GM19193 (cell line): Measurements from ENCODE around the gene PAFAH1B2.
A peak's percentile ranks its signal among the peaks of the same experiment; 100 is the strongest.

ENCODE experiments used
- POLR2A ChIP-seq: IDR thresholded peaks from 4 replicates; pipeline ENCODE4 v1.6.1; 2011; ENCODE audit not compliant: insufficient read depth, insufficient read length; ENCODE audit errors: extremely low read depth

The PAFAH1B2 gene

GRCh38 chr11:117160826-117161225 is 16.7 kb downstream of the PAFAH1B2 start:
- no peak for TF ChIP-seq POLR2A

GRCh38 chr11:117166491-117166890 is 22.4 kb downstream of the PAFAH1B2 start:
- TF ChIP-seq POLR2A, result no peak

GRCh38 chr11:117169736-117170135 is 25.6 kb downstream of the PAFAH1B2 start:
- no peak for TF ChIP-seq POLR2A

GRCh38 chr11:117170210-117170609 is 26.1 kb downstream of the PAFAH1B2 start:
- no peak for TF ChIP-seq POLR2A

- TF ChIP-seq POLR2A, result no peak
These were observed 26.9 kb downstream of the PAFAH1B2 start for GRCh38 chr11:117171007-117171403.

GRCh38 chr11:117171404-117172061 is 27.4 kb downstream of the PAFAH1B2 start:
- no peak for TF ChIP-seq POLR2A

GRCh38 chr11:117172724-117173421 is 28.8 kb downstream of the PAFAH1B2 start:
- TF ChIP-seq POLR2A, result no peak

GRCh38 chr11:117175104-117175503 is 31.0 kb downstream of the PAFAH1B2 start:
- no peak for TF ChIP-seq POLR2A

- TF ChIP-seq POLR2A, result no peak
These were observed 31.7 kb downstream of the PAFAH1B2 start for GRCh38 chr11:117175781-117176180.

GRCh38 chr11:117176186-117176585 is 32.1 kb downstream of the PAFAH1B2 start:
- no peak for TF ChIP-seq POLR2A

GRCh38 chr11:117177534-117178209 is 33.6 kb downstream of the PAFAH1B2 start:
- TF ChIP-seq POLR2A, result no peak

GRCh38 chr11:117178210-117179034 is 34.3 kb downstream of the PAFAH1B2 start, which contains the start of gene SIDT2:
SIDT2 (plus strand) TSS chr11:117178743; CDS start chr11:117179264, 521 bp downstream.
- peak; percentile 72 for TF ChIP-seq POLR2A

- no peak for TF ChIP-seq POLR2A
These were observed 35.2 kb downstream of the PAFAH1B2 start for GRCh38 chr11:117179048-117179999.

- TF ChIP-seq POLR2A, result no peak
These were observed 35.9 kb downstream of the PAFAH1B2 start for GRCh38 chr11:117180020-117180419.
